CD4-positive, alpha-beta T cell treated with Interleukin-4 for 4 hours (primary cell): ENCODE data around the gene SKOR1.

Source experiments
- DNase-seq: peaks from one replicate; pipeline ENCODE4 v3.0.0-alpha.2; 2020

The SKOR1 gene

DNA sequence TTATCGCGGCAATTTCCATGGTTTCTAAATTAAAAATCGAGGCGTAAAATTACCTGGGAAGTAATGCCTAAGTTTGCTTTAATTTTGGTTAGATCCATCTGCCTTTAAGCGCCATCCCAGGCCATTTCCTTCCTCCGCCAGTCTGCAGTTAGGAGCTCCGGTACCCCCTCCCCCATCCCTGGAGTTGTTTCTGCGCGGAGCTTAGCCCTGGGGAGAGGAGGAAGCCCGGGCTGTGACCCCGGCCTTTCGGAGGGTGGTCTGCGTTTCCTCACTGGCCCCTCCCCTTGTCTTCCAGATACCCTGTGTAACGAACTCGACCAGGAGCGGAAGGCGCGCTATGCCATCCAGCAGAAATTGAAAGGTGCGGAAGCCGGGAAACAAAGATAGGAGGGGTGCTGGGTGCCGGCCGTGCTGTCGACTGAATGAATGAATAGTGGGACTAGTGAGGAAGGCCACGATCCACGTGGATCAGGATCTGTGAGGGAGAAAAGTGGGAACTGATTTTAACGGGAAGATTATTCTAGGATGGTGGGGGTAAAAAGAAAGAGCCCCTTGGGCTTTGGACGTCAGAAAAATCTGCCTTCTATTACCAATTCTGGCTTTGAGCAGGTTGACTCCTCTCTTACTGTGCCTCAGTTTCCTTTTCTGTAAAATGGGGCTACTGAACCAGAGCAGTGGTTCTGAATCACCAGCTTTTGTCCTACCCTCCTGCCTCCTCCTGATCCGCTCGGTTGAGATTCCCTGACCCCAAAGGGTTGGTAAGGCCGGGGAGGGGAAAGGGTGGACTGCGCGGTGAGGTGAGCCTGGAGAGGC, 7.8 kb downstream of the SKOR1 start:
- DNase-seq = no peak

DNA sequence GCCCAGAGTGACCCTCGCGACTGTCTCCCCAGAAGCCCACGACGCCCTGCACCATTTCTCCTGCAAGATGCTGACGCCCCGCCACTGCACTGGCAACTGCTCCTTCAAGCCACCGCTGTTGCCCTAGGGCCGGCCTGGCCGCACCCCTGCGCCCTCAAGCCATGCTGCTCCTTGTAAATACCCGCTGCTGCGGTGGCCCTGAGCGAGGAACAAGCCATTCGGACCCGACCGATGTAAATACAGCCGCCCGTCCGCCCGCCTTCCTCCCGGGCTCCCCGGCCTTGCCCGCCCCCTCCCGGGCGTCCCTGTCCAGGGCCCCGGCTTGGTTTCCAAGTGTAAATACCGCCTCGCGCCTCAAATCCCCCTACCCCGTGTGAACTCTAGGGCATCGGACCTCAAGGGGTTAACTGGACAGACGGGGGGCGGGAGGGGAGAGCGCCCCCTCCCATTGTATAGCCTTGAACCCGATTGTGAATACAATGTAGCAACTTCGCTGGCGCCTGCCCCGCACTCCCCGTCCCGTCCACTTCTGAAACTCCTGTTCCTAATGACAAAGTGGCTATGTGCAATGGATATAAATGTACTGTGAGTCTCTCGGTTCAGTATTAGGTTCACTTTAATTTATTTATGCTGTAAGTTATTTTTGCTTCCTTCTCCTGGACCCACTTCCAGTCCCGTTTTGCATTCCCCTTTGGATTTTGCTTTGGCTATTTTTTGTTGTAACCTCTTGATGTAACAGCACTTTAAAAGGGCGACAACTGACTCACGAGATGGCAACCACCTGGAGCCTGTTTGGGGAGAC, 8.6 kb downstream of the SKOR1 start:
- DNase-seq = no peak

DNA sequence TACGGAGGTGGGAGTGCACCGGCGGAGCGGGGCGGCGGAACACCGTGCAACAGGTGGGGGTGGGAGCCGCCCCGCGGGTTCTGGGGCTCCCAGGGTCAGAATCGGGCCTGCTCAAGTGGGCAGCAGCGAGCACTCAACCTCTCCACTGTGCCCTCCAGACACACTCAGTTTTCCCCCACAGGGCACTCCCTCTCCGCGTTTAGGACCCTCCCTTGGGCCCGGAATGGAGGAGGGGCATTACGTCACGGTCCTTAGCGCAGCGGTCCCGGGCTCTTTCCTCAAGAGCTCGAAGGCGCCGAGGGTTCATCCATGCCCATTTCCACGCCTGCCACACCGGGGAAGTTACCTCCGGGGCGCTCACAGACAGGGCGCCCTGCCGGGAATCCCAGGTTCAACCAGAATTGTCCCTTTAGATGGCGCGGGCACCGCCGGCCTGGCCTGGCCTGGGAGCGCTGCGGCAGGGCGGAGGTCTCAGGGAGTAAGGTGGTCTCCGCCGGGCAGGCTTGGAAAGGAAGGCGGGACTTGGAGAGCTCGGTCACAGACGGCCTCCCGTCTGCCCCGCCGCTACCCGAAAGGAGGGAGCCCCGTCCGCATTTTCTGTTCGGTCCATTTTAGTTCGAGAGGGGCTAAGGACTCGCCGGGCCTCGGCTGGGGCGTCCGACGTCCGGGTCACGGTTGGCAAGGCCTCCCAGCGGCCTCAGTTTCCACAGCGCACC, 9.4 kb downstream of the SKOR1 start:
- DNase-seq = no peak

DNA sequence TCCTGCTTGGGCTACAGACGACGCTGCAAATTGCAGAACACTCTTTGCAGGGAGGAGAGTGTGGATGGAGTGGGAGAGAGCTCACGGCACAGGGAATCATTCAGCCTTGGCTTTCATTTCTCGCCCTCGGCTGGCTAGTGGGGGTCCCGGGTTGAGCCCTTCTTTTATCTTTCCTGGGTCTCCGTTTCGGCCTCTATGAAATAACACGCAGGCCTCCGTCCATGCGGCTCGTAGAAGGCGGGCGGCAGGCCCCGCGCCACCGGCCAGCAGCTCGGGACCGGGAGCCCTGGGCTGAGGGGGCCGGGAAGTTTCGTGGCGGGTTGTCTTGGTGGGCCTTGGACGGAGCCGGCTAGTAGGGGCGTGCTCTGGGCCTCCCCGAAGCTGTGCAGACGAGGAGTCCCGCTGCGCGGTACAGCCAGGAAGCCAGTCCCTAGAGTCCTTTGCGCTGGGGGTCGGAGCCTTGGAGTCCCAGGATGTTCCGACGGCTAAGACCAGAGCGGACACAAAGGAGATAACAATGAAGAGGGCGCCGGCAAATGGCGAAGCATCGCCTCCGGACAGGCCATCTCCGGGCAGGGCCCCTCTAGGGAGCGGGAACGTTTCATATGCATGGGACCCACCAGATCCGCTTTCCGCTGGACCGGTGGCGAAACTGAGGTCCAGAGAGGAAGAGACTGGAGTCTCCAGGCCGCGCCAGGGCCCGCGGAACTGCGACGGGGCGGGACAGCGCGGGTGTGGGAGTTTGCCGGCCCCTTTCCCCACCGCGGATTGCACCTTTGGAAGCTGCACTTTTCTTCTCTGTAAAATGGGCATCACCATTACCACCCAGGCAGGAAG, 10.2 kb downstream of the SKOR1 start:
- no peak for DNase-seq

DNA sequence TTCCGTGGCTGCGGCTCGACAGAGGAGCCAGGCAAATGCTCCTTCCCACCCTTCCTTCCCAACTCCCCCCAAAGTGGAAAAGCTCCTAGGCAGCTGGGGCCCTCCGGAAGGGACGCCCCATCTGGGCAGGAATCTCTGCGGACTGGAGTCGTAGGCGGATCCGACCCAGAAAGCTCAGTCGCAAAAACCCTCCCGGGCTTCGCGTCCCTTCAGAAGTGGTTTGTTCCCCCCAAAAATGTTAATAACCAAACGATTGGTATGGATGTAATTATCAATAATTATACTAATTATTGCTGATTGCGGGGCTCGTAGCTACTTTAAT, 10.8 kb downstream of the SKOR1 start:
- DNase-seq = no peak

DNA sequence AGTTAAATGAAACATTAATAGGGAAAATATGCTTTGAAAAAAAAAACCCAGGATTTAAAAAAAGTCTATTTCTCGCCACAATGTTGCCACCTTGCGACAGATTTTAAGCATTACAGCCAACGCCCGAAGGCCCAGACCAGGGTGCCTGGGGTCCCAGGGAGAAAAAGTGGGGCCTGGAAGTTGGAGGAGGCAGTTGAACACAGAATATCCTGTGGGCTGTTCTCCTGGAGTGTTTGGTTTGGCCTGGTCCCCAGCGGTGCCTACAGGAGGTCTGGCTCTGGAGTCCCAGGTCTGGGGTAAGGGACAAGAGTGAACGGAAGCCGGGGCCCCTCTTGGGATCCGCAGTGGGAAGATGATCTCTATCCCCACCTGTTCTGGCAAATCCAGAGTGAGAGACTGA, 11.2 kb downstream of the SKOR1 start:
- DNase-seq = peak; percentile 49

DNA sequence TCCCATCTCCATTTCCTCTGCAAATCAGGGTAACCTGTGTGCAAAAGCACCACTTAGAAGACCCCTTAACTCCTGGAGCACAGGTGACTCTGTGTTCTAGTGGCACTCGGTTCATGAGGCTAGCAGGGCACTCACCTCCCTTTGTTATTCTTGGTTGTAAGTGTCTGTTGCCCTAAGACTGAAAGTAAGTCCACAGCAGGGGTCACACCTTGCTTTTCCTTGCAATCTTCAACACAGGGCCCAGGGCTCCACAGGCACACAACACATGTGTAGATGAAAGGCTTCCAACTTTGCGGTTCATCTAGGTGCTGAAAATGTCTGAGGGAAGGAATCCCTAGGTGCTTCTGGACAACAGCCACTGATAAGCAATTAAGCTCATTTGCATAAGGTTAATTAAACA, 11.6 kb downstream of the SKOR1 start:
- no peak for DNase-seq

DNA sequence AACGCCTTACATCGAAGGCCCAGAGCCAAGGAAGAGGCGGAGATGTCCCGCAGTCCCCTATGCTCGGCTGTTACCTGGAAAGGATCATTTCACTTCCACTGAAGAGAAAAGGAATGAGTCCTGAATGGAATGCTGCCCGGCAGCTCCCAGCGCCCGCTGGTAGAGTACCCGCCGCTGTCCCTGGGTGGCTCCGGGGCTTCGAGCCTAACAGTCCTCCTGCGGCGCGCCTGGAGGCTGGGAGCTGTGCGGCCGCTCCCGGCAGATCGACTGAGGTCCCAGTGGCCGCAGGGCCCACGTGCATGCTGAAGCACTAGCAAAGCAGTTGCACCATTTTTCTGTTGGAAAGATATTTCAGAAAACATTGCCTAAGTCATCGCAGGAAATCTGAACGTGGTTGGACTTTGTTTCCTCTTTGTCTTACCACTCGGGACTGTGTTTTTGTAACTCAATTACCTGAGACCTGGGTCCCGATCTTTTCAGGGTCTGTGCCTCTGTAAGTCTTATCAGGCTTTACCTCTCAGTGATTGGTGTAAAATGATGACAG, 13.6 kb downstream of the SKOR1 start:
- DNase-seq = no peak

DNA sequence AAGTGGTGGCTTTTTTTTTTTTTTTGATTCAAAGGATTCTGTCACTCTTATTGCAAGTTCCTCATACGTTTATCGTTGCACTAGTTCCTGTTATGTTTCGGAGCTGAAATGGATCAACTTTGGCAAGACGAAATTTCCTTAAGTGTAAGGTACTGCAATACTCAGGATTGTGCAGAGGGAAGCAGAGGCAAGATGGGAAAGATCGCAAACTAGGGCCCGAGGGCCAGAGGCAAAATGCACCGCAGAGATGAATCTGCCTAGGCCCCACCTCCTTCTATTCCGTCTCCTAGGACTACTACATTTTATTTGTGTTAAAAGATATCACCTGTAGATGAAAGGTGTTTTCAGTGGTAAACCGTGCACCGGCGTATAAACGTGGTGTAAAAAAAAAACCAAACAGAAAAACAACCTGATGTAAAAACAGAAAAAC, 14.2 kb downstream of the SKOR1 start:
- no peak for DNase-seq

DNA sequence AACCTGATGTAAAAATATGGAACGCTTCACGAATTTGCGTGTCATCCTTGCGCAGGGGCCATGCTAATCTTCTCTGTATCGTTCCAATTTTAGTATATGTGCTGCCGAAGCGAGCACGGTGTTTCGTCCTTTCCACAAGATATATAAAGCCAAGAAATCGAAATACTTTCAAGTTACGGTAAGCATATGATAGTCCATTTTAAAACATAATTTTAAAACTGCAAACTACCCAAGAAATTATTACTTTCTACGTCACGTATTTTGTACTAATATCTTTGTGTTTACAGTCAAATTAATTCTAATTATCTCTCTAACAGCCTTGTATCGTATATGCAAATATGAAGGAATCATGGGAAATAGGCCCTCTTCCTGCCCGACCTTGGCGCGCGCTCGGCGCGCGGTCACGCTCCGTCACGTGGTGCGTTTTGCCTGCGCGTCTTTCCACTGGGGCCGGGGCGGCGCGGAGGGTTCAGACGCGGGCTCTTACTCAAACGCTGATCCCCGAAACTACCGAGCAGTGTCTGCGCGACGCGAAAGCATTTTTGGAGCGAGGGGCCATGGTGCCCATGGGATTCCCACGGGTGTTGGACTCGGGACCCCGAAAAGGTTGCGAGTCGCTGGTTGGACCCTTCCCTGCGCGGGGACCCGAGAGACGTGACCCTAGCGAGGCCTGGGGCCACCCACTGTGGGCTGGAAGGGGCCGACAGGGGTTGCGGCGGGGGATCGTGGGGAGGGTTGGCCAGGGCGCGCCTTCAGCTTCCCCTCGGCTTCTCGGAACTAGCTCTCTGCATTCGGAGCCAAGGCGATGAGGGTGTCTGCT, 14.8 kb downstream of the SKOR1 start, which contains the start of gene RNU6-1:
Gene RNU6-1, minus strand, starts transcription at position 117 of the 820 bp plus-strand sequence.
- DNase-seq = peak; percentile 97

DNA sequence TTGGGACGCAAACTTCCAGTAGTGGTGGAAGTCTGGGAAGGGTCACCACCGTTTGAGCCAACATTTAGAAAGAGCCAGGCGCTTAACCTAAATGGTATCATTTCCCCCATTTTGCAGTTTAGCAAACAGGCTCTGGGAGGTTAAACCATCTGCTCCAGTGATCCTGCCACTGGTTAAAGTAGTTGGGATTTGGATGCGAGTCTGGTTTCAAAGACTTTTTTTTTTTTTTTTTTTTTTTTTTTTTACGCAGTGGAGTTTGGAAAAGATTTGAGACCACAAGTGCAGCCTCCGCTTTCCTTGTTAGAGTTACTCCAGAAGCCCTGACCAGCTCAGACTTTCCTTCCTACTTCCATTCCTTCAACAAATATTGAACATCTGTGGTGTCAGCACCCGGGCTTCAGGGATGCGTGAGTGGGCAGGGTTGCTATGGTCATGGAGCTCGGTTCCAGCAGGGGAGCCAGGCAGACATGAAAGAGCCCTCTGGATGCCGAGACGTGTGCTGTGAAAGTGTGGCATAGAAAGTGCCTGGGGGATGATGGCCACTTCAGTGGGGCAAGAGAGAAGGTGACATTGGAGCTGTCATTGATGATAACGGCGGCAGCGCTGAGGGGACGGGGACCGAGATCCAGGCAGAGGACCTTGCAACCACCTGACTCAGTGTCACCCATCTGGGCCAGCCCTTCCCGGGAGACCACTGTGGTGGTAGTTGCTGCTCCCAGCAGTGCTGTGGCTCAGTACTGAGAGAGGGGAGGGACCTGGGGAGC, 15.6 kb downstream of the SKOR1 start:
- no peak for DNase-seq

DNA sequence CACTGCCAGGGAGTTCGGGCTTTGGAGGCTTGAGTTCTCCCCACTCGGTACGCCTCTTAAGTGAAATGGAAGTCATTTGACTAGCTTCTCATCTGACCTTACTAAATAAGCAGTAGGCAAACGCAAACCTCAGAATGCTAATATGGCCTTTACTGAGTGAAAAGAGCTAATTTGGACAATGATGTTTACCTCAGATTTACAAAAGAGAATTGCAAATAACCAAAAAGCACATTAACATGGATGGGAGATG, 16.1 kb downstream of the SKOR1 start:
- DNase-seq = no peak

DNA sequence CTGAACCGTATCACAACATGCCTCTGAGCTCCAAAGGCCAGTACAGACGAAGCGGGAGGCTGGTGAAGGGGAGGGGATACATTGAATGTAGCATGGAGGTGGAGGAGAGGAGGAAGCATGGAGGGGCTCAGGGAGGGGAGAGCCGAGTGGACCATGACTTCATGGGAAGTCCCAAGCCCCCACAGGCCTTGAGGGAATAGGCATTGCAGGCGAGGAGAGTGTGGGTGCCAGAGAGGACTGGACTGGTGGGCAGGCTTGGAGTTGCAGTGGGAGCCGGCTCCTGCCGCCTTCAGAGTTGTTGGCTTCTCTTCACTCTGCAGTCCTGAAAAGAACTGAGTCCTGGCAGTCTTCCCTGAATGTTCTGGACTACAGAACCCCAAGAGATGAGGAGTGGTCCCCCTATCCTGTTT, 17.8 kb downstream of the SKOR1 start:
- no peak for DNase-seq

DNA sequence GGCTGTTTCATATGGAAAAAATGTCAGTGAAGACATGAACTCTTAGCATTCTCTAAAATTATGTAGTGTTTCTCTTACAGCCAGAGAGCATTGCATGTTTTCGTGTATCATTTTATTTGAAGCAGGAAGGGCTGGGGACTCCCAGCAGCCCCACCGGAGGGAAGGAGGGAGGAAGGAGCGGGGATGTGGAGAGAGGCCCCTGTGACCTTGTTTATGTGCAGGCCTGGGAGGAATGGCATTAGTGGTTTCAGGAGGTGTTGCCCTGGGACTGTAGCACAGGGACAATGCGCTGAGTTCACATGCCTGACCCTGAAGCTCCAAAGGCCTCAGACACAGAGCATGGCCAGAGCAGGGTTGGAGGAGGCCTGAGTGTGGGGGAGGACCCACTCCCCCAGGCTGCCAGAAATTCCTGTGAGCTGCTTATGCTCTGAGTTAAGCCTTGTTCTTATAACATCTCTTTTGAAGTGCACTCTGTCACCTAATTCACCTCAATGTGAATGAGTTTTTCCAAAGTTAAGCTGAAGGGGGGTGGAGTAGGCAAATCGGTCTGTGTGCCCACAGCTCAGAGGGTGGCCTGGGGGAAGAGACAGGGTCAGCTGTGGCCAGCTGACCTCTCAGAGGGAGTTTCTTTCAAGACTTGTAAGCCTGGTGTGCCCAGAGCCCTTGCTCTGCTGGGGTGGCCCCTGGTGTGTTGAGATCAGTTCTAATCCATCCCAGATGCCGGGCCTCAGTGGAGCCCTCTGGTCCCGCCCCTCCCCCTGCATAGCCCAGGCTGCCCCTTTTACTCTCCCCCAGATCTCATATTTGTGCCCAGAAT, 18.5 kb downstream of the SKOR1 start:
- no peak for DNase-seq

DNA sequence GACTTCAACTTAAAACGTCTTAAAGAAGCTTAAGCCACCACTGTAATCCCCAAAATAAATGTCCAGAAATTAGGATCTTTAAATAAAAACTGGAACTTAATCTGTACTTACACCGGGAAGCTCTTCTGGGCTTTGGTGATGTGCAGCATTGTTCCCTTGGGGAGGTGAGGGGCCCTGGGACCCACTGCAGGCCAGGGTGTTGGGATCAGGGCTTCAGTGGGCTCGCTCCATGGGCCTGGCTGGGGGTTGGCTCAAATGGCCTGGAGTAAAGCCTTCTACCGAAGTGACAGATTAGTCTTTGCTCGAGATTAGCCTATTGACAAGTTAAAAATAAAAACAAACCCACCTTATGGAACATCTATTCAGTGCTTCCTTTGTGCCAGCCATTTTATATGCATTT, 20.7 kb downstream of the SKOR1 start:
- no peak for DNase-seq

DNA sequence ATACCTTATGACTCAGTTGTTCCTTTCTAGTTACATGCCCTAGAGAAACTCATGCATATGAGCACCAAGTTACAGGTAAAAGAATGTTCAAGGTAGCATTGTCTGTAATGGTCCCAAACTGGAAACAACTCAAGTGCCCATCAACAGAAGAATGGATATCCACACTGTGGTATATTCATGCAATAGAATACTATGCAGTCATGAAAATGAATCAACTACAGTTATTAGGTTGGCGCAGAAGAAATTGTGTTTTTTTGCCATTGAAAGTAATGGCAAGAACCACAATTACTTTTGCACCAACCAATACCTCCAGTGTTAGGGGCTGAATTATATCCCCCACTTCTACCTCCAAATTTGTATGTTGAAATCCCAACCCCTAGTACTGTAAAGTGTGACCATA, 24.2 kb downstream of the SKOR1 start:
- no peak for DNase-seq

DNA sequence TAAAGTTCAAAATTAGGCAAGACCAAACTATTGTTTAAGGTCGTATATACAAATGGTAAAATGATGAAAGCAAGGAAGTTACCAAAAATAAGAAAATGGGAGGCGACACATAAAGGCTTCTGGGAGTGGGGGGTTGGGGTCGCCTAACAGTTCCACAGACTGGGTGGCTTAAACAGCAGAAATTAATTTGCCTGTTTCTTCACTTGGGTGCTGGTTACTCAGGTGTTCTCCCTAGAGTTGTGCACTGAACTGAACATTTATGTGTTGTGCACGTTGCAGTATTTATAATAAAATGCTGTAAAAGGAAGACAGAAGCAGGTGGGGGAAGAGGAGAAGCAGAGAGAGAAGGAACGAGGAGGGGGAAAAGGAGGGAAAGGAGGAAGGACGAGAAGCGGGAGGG, 25.0 kb downstream of the SKOR1 start:
- DNase-seq = no peak

DNA sequence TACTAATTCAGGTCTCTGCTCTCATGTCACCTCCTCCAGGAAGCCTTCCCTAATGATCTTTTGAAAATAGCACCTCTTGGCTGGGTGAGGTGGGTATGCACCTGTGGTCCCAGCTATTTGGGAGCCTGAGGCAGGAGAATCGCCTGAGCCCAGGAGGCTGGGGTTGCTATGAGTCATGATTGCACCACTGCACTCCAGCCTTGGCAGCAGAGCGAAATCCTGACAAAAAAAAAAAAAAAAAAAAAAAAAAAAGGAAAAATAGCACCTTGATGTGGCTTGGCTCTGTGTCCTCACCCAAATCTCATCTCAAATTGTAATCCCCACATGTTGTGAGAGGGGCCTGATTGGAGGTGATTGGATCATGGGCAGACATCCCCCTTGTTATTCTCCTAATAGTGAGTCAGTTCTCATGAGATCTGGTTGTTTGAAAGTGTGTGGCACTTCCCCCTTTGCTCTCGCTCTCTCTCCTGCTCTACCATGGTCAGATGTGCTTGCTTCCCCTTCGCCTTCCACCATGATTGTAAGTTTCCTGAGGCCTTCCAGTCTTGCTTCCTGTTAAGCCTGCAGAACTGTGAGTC, 25.8 kb downstream of the SKOR1 start:
- DNase-seq = no peak

DNA sequence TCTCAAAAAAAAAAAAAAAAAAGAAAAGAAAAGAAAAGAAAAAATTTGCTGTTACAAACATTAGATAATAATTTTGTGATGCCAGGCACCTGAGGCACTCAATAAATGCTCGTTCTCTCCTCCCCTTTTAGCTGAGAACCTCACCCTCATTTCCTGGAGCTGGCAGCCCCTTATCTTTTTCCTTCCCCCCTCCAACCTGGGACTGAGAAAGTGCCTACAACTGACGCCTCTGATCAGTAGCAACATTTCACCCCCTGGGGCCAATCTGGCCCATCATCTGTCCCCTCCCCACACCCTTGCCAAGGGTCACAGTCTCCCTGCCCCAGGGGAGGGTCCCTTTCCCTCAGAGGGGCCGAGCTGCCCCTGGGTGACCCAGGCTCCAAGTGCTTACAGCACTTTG, 27.1 kb downstream of the SKOR1 start:
- DNase-seq = no peak

DNA sequence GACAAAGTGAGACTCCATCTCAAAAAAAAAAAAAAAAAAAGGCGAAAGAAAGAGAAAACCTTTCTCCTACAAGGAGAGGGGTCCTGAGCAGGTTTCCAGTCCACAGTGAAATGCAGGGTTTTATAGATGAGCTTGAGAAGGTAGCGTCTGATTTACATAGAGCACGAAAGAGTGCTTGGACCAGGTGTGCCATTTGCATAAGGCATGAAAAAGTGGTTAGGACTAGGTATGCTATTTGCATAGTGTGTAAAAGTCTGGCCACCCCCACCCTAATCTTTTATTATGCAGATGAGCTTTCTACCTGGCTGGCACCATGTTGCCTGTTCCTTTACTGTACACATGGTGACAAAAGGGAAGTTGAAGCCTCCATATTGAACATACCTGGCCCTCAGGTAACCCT, 28.1 kb downstream of the SKOR1 start:
- no peak for DNase-seq
